Spleen (tissue), 7 donors: ENCODE results near the gene STAT2.

Experiments
- POLR2A ChIP-seq, 3 donors: fragments of 450-650 bp; IDR thresholded peaks; one replicate each; pipeline ENCODE4 v1.5.1; 2017; ENCODE audit warnings: antibody characterized with exemption in 3 of 3, mild to moderate bottlenecking in 1 of 3
- POLR2AphosphoS5 ChIP-seq, 3 donors: sonication (generic); formaldehyde crosslinking; IDR thresholded peaks; one replicate each; pipeline ENCODE4 v1.5.1; 2017; ENCODE audit warnings: antibody characterized with exemption in 3 of 3
- TF ChIP-seq, protein P1 (sequence below), 11 experiments: fragments of 200-600 bp in 7 of 11; fragments of 450-650 bp in 4 of 11; sonication (generic) in 4 of 11; IDR thresholded peaks in 8 of 11; conservative IDR thresholded peaks in 3 of 11; 1 replicate in 7 of 11; 2 replicates in 4 of 11; pipeline versions ENCODE4 v1.4.0 to v1.8.0; 2016 to 2021; ENCODE audit warnings: antibody characterized with exemption in 11 of 11, inconsistent platforms in 4 of 11, mild to moderate bottlenecking in 1 of 11
- donor health status: DM: no; HTN: no; CAD: no; lungs with moderate emphysema.
- donor health status: DM: no; HTN: no; CAD: no.
- donor health status: DM: no; HTN: no; CAD: no.

DNA sequence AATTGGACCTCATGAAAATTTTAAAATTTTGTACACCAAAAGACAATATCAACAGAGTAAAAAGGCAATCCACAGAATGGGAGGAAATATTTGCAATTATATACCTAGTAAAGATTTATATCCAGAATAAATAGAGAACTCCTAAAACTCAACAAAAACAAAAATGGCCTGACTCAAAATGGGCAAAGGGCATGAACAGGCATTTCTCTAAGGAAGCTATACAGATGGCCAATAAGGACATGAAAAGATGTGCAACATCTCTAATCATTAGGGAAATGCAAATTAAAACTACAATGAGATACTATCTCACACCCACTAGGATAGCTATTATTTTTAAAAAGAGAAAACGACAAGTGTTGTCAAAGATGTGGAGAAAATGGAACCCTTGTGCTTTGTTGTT, 13.6 kb upstream of the STAT2 start:
- TF ChIP-seq, protein P1, sequence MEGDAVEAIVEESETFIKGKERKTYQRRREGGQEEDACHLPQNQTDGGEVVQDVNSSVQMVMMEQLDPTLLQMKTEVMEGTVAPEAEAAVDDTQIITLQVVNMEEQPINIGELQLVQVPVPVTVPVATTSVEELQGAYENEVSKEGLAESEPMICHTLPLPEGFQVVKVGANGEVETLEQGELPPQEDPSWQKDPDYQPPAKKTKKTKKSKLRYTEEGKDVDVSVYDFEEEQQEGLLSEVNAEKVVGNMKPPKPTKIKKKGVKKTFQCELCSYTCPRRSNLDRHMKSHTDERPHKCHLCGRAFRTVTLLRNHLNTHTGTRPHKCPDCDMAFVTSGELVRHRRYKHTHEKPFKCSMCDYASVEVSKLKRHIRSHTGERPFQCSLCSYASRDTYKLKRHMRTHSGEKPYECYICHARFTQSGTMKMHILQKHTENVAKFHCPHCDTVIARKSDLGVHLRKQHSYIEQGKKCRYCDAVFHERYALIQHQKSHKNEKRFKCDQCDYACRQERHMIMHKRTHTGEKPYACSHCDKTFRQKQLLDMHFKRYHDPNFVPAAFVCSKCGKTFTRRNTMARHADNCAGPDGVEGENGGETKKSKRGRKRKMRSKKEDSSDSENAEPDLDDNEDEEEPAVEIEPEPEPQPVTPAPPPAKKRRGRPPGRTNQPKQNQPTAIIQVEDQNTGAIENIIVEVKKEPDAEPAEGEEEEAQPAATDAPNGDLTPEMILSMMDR (IDR thresholded peaks at IDR 0.05 in 8 of 11, conservative IDR thresholded peaks at IDR 0.05 in 3 of 11): no peak
- TF ChIP-seq POLR2A (IDR thresholded peaks at IDR 0.05): no peak
- TF ChIP-seq POLR2AphosphoS5 (IDR thresholded peaks at IDR 0.05): no peak
